ENCODE measurements around the gene KCNMB2.

The KCNMB2 gene

DNA sequence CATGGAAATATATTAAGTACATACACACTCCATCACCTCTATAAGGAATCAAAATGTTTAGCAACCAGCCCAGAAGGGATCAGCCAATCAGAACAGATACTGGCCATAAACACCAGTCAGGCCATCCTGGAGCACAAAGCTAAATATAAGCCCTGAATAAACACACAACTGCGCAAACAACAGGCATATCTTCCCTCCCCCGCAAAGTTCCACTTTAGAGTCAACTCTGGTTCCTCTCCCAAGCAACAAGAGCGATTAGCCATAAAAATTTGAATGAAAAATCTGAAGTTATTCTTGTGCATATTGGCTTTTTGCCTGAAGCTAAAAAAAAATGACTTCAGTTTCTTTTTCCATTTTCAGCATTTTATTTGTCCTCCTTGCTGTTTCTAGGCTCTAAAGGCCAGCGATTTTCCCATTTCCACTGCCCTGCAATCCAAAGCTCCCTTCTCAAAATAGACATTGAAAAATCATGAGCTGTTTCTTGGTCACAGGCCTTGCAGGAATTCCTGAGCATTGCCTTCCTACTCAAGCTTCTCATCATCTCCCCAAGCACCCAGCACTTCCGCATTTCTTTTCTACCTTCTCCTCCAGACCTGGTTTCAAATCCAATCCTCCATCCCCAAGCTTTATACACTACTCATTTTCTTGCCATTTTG lies 287.5 kb downstream of the KCNMB2 start:
- no peak for DNase-seq
- TF ChIP-seq, protein P1, sequence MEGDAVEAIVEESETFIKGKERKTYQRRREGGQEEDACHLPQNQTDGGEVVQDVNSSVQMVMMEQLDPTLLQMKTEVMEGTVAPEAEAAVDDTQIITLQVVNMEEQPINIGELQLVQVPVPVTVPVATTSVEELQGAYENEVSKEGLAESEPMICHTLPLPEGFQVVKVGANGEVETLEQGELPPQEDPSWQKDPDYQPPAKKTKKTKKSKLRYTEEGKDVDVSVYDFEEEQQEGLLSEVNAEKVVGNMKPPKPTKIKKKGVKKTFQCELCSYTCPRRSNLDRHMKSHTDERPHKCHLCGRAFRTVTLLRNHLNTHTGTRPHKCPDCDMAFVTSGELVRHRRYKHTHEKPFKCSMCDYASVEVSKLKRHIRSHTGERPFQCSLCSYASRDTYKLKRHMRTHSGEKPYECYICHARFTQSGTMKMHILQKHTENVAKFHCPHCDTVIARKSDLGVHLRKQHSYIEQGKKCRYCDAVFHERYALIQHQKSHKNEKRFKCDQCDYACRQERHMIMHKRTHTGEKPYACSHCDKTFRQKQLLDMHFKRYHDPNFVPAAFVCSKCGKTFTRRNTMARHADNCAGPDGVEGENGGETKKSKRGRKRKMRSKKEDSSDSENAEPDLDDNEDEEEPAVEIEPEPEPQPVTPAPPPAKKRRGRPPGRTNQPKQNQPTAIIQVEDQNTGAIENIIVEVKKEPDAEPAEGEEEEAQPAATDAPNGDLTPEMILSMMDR (IDR thresholded peaks at IDR 0.05; ENCODE audit: low read depth, low read length): no peak
- Histone ChIP-seq H3K36me3 (no peaks in the 10 kb centered on the region), H3K27me3 (no peaks in the 10 kb centered on the region), H3K4me1 (no peaks in the 10 kb centered on the region), H3K4me3 (ENCODE audit: low read depth, low read length) (no peak overlapping the region), H3K9me3 (no peaks in the 10 kb centered on the region)

DNA sequence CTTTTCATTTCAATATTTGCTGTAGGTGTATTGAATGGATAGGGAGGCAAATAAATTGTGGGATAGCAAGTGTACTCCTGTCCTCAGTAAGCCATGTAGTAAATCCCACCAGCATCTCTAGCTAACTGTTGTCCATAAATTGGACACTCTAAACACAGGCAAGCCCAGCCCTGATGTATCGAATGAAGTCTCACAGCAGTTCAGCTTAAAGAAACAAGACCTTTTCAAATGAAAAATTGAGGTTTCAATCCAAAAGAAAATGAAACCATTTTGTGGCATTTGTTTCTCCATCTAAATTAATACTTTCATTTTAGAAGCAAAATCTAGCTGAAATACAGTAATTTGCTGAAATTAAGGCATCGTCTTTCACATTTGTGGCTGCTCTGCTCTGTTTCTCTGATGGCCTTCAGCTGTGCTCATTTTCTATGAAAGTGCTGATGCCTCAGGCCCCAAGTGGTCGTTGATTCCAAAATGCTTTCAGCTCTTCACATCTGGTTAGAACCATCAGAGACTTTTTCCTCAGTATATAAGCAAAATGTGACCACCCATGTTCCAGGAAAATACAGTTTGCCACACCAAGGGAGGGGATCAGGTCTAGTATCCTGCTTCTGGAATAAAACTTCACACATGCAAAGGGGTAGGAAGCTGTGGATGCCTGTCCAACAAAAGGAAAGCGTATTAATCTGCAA lies 290.3 kb downstream of the KCNMB2 start:
- H3K9me3 ChIP-seq: no peaks in the 10 kb centered on the region
- TF ChIP-seq, protein P1 (IDR thresholded peaks at IDR 0.05; ENCODE audit: low read depth, low read length): no peak
- no peaks in the 10 kb centered on the region for H3K36me3 ChIP-seq
- 0 out of 2 replicates have a peak, but pooled peaks cover 2% of the 10 kb centered on the region for H3K27me3 ChIP-seq
- DNase-seq: no peak
- H3K4me1 ChIP-seq: no peaks in the 10 kb centered on the region
- H3K4me3 ChIP-seq (ENCODE audit: low read depth, low read length): no peak overlapping the region

GRCh38 chr3:178827285-178827856 lies 291.1 kb downstream of the KCNMB2 start:
- no peaks in the 10 kb centered on the region for H3K4me1 ChIP-seq
- H3K4me3 ChIP-seq (ENCODE audit: low read depth, low read length): no peak overlapping the region
- H3K27me3 ChIP-seq: 0 out of 2 replicates have a peak, but pooled peaks cover 2% of the 10 kb centered on the region
- H3K9me3 ChIP-seq: no peaks in the 10 kb centered on the region
- DNase-seq: no peak
- TF ChIP-seq, protein P1 (IDR thresholded peaks at IDR 0.05; ENCODE audit: low read depth, low read length): no peak
- H3K36me3 ChIP-seq: no peaks in the 10 kb centered on the region

- no peaks in the 10 kb centered on the region for H3K36me3 ChIP-seq
- H3K9me3 ChIP-seq: no peaks in the 10 kb centered on the region
- TF ChIP-seq, protein P1 (IDR thresholded peaks at IDR 0.05; ENCODE audit: low read depth, low read length): no peak
- no peak for DNase-seq
- no peak overlapping the region for H3K4me3 ChIP-seq (ENCODE audit: low read depth, low read length)
- 0 out of 2 replicates have a peak, but pooled peaks cover 2% of the 10 kb centered on the region for H3K27me3 ChIP-seq
- H3K4me1 ChIP-seq: no peaks in the 10 kb centered on the region
Observed at GRCh38 chr3:178833695-178834094, 297.5 kb downstream of the KCNMB2 start.

- no peaks in the 10 kb centered on the region for H3K9me3 ChIP-seq
- no peaks in the 10 kb centered on the region for H3K36me3 ChIP-seq
- no peak for DNase-seq
- H3K27me3 ChIP-seq: no peaks in the 10 kb centered on the region
- no peak overlapping the region for H3K4me3 ChIP-seq (ENCODE audit: low read depth, low read length)
- no peaks in the 10 kb centered on the region for H3K4me1 ChIP-seq
- TF ChIP-seq, protein P1 (IDR thresholded peaks at IDR 0.05; ENCODE audit: low read depth, low read length): no peak
Observed at GRCh38 chr3:178835033-178835432, 298.8 kb downstream of the KCNMB2 start.

DNA sequence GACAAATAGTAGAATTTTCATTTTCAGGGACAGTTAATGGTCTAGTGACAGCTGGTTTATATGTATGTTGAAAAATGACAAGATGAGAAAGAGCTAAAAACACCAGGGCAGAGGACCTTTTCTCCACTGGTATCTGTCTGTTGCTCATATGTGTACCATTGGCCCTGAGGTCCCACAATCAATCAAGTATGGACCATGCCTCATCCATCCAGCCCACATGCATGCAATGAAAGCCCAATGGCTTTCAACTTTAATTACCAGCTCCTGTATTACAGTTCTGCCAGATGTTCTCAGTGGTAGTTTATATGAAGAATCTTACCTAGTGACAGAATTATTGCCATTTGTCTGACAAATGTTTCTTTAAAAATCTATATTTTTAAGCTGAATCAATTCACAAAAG lies 301.3 kb downstream of the KCNMB2 start:
- TF ChIP-seq, protein P1 (IDR thresholded peaks at IDR 0.05; ENCODE audit: low read depth, low read length): no peak
- Histone ChIP-seq H3K4me1 (no peaks in the 10 kb centered on the region), H3K9me3 (no peaks in the 10 kb centered on the region), H3K4me3 (ENCODE audit: low read depth, low read length) (no peak overlapping the region), H3K36me3 (no peaks in the 10 kb centered on the region), H3K27me3 (no peaks in the 10 kb centered on the region)
- no peak for DNase-seq

Data from BE2C (cell line).